UCSD-AML1 (cell line): Measurements from ENCODE around the gene BARX2.

Source experiments
- DNase-seq: peaks from one replicate; lab custom pipeline; 2025; ENCODE audit not compliant: unreplicated experiment; lab: John Stamatoyannopoulos, UW

Gene BARX2

GRCh38 chr11:129435499-129436245, 60.0 kb downstream of the BARX2 start:
- DNase-seq, result no peak

- DNase-seq, result no peak
Observed at GRCh38 chr11:129436573-129436972, 60.9 kb downstream of the BARX2 start.

GRCh38 chr11:129440028-129440713, 64.5 kb downstream of the BARX2 start:
- DNase-seq, result no peak

DNA sequence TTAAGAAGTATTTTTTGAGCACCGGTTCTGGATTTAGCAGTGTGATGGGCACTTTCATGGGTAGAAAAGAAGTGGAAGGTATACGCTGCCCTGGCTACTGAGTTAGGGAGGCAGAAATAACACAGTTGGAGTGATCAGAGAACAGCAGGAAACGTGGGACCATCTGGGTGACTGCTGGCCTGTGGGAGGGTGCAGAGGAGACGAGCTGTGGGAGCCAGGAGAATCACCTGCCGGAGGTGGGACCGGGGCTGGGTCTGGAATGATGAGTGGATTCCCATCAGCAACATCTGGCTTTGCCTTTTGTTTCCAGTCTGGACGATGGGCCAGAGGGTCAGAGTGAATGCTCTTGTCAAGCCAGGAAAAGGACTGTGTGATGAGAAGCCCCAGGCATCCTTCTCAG, 66.5 kb downstream of the BARX2 start:
- no peak for DNase-seq

GRCh38 chr11:129443276-129443675, 67.6 kb downstream of the BARX2 start:
- no peak for DNase-seq

GRCh38 chr11:129444274-129444673, 68.6 kb downstream of the BARX2 start:
- DNase-seq, result no peak

DNA sequence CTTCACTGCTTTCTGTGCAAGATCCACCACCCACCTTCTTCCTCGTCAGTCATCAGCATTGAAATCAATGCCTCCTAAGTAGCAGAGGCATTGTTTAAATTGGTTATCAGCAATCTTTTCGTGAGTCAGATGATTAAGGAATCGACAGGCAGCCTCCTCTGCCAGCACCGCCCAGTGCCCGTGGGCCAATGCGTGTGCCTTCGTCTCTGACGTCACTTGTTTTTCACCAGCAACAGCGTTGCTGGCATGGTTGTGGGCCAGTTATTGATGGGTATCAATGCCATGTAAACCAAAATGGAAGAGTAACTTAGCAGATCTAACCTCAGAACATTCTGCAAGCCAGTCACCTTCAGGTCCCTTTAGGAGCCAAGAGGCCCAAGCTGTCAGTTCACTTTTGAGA, 69.6 kb downstream of the BARX2 start:
- DNase-seq, result no peak

DNA sequence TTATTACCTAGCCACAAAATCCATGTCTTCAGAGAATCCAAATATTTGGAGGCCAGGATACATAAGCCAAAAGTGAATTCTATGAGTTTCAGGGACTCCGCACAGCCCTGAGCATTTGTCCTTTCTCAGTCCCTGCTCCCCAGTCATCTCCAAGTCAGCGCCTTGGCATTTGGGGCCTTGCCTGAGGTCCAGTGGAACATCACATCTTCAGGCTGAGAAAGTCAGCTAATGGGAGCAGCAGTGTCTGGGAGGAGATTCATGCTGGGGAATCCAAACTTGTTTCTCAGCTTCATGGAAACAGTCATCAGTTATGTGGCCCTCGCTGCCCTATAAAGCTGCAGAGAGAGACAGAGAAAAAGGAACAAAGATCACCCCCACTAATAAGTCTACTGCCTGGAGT, 70.9 kb downstream of the BARX2 start:
- DNase-seq, result no peak

GRCh38 chr11:129447654-129448239, 72.1 kb downstream of the BARX2 start:
- DNase-seq, result no peak

GRCh38 chr11:129451524-129451923, 75.9 kb downstream of the BARX2 start:
- no peak for DNase-seq

GRCh38 chr11:129453293-129453721, 77.7 kb downstream of the BARX2 start:
- DNase-seq, result no peak

DNA sequence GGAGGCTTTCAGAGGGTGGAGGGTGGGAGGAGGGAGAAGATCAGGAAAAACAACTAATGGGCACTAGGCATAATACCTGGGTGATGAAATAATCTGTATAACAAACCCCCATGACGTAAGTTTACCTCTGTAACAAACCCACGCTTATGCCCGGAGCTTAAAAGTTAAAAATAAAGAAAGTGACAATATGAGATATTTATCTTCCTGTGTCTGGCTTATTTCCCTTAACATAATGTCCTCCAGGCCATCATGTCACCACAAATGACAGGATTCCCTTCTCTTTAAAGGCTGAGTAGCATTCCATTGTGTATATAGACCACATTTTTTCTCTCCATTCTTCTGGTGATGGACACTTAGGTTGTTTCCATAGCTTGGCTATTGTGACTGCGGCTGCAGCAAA, 79.5 kb downstream of the BARX2 start:
- DNase-seq, result no peak

GRCh38 chr11:129455756-129456655, 80.4 kb downstream of the BARX2 start:
- no peak for DNase-seq

DNA sequence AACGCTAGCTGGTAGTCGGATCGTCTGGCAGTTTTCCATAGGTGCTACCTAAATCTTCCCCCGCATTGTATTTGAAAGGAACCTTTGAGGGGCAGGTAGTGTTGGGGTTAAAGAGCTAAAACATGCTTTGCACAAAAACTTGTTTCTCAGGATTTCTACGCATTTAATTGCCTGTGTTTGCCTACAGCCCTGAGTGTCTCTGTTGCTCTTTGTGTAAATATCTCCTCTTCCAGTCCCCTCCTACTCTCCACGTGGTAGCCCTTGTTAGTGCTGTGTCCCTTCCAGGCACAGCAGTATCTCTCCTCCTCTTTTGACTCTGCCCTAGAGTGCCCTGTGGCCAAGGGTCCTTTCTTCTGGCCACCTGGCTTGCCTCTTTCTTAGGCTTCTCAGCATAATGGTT, 81.7 kb downstream of the BARX2 start:
- no peak for DNase-seq

- DNase-seq, result no peak
Observed at GRCh38 chr11:129458278-129458677, 82.6 kb downstream of the BARX2 start.

DNA sequence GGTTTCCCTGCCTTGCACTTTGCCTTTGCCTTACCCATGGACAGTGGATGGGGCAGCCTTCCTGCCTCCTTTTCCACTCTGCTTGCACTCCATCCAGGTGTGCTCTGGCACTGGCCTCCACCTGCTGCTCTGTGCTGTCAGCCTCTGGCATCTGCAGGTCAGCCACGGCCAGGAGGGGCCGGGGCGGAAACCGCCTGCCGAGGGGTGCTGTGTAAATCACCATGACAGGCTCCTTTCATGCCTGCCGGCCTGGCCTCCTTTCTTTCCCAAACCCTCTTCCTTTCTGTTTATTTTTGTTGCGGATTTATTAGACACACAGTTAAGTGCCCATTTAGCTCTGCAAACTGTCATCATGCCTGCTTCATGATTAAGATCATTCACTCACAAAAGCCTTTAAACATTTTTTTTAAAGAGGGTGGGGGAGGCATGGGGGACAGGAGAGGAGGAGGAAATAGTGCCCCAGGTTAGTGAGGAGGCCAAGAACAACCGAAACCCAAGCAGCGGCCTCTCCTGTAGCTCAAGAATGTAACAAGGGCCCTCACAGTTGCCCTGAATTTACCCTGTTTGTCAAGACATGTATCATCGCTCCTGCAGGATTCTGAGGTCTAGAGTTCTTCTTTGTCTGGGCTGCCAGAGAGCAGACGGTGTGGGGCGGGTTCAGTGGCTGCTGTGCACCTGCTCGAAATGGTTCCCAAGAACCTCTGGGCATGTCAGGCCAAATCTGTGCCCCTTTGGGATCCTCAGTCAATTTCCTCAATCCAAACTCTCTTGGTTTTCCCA, 83.3 kb downstream of the BARX2 start:
- no peak for DNase-seq

DNA sequence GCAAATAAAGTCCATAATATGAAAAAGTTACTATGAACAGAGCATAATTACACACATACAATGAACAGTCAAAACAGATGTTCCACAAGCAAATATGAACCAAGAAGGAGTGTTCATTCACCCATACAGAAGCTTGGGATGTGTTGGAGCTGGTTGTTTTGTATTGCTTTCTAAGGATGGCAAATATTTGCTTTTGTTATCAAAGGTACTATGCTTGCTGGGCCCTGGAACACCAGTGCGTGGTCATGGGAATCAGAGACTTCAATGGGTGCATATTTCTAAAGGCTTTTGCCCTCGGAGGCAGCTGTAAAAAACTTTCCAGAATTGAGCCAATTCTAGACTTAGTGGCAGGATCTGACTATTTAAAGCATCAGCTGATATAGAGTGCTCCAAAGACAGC, 85.1 kb downstream of the BARX2 start:
- DNase-seq, result no peak

DNA sequence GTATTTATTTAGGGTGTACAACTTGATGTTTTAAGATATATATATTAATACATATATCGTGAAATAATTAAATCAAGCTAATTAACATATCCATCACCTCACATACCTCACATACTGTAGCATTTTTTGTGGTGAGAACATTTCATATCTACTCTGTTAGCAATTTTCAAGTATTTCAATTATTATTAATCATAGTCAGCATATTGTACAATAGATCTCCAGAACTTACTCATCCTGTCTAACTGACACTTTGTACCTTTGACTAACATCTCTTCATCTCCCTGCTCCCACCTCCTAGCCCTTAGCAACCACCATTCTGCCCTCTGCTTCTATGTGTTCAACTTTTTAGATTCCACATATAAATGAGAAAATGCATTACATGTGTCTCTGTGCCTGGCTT, 108.4 kb downstream of the BARX2 start:
- DNase-seq, result no peak

GRCh38 chr11:129489249-129489648, 113.6 kb downstream of the BARX2 start:
- DNase-seq, result no peak

GRCh38 chr11:129490004-129490403, 114.4 kb downstream of the BARX2 start:
- no peak for DNase-seq

DNA sequence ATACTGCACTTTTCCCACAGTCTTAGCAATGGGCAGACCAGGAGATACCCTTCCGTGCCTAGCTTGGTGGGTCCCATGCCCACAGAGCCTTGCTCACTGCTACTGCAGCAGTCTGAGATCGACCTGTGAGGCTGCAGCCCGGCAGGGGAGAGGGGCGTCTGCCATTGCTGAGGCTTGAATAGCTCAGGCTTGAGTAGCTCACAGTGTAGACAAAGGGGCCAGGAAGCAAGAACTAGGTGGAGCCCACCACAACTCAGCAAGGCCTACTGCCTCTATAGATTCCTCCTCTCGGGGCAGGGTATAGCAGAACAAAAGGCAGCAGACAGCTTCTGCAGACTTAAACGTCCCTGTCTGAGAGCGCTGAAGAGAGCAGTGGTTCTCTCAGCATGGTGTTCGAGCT, 118.1 kb downstream of the BARX2 start:
- no peak for DNase-seq
